Stimulated activated CD4-positive, alpha-beta T cell treated with anti-CD3 and anti-CD28 coated beads, TNF-alpha, amount 100 ng/mL, for 24 hours (primary cell): ENCODE measurements around the gene LRRC26.
A peak's percentile ranks its signal among the peaks of the same experiment; 100 is the strongest.

Experiments used
- DNase-seq, 3 experiments: peaks; one replicate each; pipeline ENCODE4 v3.0.0-alpha.2; 2020; ENCODE audit warnings: low read depth in 3 of 3

Gene LRRC26

GRCh38 chr9:137168573-137168903, 1.3 kb downstream of the LRRC26 start:
- DNase-seq: no peak

DNA sequence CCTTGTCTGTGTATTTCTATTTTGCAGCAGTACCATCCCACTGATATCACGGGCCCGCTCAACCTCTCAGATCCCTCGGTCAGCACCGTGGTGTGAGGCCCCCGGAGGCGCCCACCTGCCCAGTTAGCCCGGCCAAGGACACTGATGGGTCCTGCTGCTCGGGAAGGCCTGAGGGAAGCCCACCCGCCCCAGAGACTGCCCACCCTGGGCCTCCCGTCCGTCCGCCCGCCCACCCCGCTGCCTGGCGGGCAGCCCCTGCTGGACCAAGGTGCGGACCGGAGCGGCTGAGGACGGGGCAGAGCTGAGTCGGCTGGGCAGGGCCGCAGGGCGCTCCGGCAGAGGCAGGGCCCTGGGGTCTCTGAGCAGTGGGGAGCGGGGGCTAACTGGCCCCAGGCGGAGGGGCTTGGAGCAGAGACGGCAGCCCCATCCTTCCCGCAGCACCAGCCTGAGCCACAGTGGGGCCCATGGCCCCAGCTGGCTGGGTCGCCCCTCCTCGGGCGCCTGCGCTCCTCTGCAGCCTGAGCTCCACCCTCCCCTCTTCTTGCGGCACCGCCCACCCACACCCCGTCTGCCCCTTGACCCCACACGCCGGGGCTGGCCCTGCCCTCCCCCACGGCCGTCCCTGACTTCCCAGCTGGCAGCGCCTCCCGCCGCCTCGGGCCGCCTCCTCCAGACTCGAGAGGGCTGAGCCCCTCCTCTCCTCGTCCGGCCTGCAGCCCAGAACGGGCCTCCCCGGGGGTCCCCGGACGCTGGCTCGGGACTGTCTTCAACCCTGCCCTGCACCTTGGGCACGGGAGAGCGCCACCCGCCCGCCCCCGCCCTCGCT, 1.9 kb downstream of the LRRC26 start:
- no peak for DNase-seq

DNA sequence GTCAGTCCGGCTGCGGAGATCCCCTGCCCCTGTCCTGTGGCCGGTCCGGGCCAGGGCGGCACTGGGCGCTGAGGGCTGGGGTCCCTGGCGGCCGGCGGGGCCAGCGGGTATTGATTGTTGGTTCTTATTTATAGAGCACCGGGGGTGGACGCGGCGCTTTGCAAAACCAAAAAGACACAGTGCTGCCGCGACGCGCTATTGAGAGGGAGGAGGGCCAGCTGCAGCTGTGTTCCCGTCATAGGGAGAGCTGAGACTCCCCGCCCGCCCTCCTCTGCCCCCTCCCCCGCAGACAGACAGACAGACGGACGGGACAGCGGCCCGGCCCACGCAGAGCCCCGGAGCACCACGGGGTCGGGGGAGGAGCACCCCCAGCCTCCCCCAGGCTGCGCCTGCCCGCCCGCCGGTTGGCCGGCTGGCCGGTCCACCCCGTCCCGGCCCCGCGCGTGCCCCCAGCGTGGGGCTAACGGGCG, 2.5 kb downstream of the LRRC26 start:
- DNase-seq: no peak

- no peak for DNase-seq
These were observed 3.2 kb downstream of the LRRC26 start for GRCh38 chr9:137166380-137167229.

DNA sequence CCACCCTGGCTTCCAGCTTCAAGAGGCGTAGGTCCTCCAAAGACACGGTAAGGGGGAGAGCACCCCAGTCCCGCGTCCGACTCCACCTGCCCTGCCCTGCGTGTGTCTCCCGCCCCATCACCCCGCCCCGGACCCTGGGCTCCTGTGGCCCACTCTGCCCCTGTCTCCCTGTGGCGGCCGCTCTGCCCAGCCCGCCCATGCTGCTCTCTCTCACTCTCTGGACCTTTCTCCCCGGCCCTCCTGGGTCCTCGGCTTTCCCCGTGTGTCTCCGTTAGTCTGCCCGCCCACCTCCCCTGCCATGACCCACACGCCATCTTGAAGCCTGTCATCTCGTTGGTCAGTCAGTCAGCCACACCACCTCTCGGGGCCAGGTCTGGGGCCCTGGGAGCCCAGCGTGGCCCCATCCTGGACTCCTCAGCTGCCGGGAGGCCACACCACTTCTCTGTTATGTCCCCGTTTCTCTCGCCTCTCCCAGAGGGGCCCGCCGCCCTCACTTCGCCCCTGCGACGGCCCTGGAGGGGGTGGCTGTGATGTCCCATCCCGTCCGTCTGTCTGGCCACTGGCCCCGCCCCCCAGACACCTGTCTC, 4.5 kb downstream of the LRRC26 start:
- DNase-seq: no peak

- DNase-seq: no peak
These were observed 5.2 kb downstream of the LRRC26 start for GRCh38 chr9:137164370-137165249.

GRCh38 chr9:137163805-137164204, 6.0 kb downstream of the LRRC26 start:
- no peak for DNase-seq

- no peak for DNase-seq
These were observed 6.5 kb downstream of the LRRC26 start for GRCh38 chr9:137163365-137163715.

DNA sequence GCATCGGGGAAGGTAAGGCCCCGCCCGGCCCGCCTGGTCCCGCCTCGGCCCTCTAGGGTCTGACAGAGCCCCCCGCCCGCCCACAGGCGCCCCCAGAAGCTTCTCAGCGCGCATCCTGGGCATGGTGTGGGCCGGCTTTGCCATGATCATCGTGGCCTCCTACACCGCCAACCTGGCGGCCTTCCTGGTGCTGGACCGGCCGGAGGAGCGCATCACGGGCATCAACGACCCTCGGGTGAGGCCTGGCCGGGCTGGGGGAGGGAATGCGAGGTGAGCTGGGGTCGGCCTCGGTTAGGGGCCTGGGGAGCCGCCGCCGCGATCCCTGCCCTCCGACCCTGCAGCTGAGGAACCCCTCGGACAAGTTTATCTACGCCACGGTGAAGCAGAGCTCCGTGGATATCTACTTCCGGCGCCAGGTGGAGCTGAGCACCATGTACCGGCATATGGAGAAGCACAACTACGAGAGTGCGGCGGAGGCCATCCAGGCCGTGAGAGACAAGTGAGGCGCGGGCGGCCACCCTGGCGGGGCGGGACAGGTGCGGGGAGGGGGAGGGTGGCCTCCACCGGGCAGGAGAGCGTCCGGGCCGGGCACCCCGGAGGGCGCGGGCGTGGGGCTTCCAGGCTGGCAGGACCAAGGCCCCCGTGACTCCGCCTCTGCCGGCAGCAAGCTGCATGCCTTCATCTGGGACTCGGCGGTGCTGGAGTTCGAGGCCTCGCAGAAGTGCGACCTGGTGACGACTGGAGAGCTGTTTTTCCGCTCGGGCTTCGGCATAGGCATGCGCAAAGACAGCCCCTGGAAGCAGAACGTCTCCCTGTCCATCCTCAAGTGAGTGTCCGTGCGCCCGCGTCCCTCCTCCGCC, 7.1 kb downstream of the LRRC26 start:
- no peak for DNase-seq

DNA sequence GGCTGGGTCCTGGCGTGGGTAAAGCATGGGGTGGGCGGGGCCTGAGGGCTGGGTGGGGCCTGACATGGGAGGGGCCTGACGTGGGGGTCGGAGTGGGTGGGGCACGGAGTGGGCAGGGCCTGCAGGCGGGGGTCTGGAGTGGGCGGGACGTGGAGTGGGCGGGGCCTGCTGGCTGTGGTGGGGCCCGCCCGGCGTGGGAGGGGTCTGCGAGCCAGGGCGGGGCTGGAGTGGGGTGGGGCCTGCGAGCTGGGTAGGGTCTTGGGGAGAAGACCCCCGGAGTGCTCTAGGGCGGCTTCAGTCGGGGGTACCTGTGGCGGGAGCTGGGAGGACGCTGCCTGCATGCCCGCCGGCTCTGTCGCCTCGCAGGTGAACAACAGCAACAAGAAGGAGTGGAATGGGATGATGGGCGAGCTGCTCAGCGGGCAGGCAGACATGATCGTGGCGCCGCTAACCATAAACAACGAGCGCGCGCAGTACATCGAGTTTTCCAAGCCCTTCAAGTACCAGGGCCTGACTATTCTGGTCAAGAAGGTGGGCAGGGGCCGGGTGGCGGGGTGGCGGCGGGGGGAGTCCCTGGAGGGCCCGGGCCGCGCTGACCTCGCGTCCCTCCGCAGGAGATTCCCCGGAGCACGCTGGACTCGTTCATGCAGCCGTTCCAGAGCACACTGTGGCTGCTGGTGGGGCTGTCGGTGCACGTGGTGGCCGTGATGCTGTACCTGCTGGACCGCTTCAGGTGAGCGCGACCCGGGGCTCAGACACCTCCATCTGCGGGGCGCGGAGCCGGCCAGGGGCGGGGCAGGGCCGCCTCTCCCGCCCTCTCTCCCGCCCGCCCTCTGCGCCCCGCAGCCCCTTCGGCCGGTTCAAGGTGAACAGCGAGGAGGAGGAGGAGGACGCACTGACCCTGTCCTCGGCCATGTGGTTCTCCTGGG, 8.0 kb downstream of the LRRC26 start:
- no peak for DNase-seq

GRCh38 chr9:137160716-137161557, 8.9 kb downstream of the LRRC26 start:
- DNase-seq: no peak

- DNase-seq: no peak
These were observed 9.8 kb downstream of the LRRC26 start for GRCh38 chr9:137160054-137160425.

GRCh38 chr9:137159105-137160053, 10.5 kb downstream of the LRRC26 start:
- DNase-seq: no peak

GRCh38 chr9:137158625-137159024, 11.2 kb downstream of the LRRC26 start:
- no peak for DNase-seq

- DNase-seq: no peak
These were observed 12.0 kb downstream of the LRRC26 start for GRCh38 chr9:137157618-137158415.

GRCh38 chr9:137156567-137157375, 13.1 kb downstream of the LRRC26 start:
- peak; percentile 22 to 62 (median 31) for DNase-seq
